Activated CD8-positive, alpha-beta memory T cell treated with anti-CD3 and anti-CD28 coated beads, Interleukin-2, amount 50 U/mL, for 48 hours (primary cell): ENCODE results near the gene ARHGEF26.

Experiments used
- DNase-seq: peaks from one replicate; pipeline ENCODE4 v3.0.0-alpha.2; 2020

The ARHGEF26 gene

DNA sequence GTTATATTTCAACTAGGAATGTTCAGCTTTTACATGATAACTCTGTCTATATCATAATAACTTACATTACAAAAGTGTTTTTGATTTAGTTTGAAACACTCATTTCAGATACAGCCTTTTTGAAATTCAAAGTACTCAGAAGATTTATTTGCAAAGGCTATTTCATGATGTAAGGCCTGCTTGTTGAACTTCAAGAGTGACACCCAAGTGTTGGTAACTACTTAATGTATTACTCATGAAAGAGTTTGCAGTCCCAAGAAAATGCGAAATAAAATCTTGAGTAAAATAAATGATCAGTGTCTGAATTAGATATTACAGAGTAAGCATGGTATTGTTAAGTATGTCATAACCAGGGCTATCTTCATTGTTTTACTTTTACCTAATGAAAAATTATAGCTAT is 35.3 kb downstream of the ARHGEF26 start:
- no peak for DNase-seq

DNA sequence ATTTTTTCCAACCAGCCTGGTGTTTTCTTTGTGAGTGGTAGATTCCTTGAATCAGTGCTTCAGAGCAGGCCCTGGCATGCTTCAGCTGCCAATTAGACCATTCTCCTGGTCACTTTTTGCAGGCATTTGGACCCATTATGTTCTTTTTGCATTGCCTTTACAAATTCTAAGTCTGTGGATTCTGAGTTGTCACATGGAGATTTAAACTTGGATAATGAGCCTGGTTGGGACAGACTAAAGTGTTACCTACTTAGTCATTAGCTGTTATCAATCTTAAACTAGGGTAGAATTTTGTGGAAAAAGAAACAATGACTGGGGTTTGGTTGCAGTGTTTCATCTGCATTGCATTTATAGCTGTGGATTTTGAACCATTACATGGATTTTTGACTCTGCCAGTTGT is 40.6 kb downstream of the ARHGEF26 start:
- no peak for DNase-seq

DNA sequence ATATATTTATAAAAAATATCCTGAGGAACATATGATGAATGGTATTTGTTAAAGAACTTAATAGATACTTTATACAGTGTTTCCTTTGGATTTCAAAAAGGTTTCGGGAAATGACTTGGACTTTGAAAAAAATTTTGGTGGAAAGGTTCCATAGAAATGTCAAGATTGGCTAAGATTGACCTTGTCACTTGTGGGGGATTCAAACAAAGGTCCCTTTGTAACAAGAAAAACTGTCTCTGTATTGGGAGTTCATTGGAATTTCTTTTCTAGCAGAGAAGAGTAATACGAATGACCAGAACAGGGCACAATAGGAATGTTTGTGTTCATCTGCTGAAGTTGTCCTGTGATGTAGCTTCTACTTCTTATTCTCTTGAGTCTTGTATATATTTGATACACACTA is 43.2 kb downstream of the ARHGEF26 start:
- DNase-seq = no peak

DNA sequence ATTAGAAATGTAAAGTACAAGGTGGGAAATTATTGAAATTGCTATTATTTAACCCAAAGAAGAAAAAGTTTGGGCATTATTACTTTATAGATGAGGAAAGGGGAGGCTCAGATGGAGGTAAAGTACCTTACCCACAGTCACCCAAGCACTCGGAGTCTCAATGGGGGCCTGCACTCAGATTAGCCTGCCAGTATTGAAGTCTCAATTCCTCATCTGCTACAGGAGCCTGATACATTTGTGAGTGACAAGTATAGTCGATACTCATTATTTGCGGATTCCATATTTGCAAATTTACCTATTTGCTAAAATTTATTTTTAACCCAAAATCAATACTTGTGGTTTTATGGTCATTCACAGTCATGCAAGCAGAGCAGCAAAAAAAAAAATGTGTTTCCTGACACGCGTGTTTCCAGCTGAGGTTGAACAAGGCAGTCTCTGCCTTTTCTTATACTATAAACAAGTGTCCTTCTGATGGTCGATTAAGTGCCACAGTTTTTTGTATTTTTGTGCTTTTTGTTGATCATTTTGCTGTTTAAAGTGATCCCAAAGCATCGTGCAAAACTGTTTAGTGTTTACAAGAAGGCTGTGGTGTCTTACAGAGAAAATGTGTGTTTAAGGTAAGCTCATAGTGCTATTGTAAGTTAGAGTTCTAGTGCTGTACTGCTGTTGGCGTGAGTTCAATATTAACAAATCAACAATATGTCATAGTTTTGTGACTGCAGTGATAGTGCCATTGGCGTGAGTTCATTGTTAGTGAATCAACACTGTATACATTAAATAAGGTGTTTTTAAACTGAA is 48.0 kb downstream of the ARHGEF26 start:
- DNase-seq = no peak

DNA sequence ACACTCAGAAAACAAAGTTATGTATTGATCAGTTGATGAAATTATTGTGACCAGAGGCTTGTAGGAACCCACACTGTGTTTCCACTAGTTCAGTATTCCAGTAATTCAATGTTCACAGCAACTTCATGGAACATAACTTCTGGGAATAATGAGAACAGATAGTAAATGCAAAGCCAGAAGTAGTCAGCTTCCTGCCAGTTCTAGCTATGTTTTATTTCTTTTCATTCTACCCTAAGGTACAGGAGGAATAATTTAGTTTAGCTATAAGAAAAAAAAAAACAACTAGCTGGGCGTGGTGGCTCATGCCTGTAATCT is 48.6 kb downstream of the ARHGEF26 start:
- DNase-seq = no peak

DNA sequence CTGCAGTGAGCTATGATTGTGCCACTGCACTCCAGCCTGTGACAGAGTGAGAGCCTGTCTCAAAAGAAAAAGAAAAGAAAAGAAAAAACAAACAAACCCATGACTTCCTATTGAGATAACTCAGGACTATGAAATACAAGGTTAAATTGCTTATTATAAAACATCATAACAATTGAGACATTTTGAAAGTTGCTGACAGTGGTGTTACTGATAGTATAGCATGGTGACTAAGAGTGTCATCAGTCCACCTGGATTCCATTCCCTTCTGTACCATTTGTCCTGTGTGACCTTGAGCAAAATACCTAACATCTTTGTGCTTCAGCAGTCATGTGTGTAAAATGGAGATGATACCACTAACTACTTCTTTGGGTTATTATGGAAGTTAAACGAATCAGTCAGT is 49.1 kb downstream of the ARHGEF26 start:
- no peak for DNase-seq

DNA sequence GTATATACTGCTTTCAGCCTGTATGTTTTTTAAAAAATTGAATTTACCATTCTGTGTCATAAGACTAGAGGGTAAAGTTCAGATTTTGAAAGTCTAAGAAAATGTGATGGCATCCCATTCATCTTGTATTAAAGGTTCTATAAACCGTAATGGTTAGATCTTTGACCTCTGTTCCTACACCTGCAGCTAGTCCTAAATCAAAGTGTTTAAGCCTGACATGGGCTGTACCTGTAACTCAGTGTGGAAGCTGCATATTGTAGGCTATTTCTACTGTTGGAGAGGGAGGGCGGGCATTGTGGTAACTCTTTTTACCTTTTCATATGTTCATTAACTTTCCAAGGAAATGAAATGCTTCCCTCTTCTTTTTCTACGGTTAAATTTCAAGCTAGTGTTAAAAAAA is 53.9 kb downstream of the ARHGEF26 start:
- DNase-seq = no peak

DNA sequence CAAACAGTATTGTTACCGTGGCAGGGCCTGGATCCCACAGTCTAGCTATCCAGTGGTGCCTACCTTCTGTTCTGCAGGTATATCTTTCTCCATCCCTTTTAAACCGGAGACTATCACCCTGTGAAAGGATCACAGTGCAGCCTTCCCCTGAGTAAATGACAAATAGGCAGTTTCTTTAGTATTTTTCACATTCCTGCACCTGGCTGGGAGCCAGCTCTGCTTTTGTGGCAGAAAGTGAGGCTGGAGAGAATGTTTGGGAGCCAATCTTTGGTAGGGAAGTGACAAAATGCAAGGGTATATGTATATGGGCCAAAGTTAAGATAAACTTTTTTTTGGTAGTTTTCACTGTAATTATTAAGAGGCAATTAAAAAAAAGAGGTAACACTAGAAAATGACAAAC is 54.8 kb downstream of the ARHGEF26 start:
- no peak for DNase-seq

DNA sequence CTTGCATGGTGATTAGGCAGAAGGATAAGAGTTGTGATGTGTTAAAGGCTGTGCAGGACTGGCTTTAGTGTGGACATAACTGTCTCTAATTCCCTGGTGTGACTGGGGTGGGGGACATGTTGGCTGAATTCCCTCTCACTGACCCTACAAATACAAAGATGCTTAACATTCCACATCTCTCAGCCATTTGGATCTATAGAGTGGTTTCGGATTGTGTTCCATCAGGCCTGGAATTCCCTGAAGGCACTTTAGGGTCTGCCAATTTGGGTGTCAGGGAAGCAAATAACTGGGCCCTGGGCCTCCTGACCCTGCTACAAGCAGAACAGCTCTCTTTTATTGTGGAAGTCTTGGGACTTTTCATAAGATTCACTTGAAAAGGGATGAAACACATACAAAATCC is 56.2 kb downstream of the ARHGEF26 start:
- no peak for DNase-seq

DNA sequence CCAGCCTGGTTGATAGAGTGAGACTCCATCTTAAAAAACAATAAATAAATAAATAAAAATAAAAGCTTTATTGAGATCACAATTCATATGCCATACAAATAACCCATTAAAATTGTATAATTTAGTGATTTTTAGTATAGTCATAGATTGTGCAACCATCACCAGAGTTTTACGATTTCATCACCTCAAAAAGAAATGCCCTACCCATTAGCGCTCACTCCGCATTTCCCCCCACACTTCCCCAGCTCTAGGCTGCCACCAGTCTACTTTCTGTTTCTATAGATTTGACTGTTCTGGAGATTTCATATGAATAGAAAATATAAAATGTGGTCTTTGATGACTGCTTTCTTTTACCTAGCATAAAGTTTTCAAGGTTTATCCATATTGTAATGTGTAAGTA is 57.0 kb downstream of the ARHGEF26 start:
- DNase-seq = no peak

DNA sequence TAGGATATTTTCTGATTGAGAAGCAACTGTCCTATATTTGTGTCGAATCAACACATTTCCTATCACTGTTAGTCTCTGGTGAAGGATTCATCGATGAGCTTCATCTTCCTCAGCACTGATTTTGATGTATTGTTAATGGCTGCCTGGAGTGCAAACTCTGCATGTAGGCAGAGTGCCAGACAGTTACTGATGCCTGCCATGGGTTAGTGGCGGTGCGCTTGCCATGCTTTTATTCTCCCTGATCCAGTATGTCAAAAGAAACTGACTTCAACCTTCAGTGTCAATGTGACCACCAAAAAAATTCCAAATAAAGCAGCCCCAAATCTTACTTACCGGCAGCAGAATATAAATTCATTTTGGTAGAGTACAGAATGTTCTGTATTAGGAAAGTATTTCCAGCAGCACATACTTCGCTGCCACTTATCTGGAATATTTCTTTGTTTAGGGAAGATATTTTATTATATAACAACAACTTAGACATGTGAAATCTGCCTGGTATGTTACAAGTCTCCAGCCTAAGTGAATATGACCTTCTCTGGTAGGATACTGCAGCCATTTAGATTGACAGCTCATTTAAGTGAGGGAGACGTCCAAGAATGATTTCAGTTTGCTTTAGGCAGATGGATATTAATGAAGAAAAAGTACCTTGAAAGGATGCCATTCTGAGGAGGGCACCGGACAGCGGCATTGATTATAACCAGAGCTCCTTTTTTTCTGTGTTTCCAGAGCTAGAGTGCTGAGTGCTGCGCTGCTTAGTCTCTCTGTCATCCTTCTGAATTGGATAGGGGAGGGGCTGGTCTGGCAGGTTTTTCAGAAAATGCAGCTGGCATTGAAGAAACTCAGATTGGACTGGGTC is 59.9 kb downstream of the ARHGEF26 start:
- DNase-seq = no peak

DNA sequence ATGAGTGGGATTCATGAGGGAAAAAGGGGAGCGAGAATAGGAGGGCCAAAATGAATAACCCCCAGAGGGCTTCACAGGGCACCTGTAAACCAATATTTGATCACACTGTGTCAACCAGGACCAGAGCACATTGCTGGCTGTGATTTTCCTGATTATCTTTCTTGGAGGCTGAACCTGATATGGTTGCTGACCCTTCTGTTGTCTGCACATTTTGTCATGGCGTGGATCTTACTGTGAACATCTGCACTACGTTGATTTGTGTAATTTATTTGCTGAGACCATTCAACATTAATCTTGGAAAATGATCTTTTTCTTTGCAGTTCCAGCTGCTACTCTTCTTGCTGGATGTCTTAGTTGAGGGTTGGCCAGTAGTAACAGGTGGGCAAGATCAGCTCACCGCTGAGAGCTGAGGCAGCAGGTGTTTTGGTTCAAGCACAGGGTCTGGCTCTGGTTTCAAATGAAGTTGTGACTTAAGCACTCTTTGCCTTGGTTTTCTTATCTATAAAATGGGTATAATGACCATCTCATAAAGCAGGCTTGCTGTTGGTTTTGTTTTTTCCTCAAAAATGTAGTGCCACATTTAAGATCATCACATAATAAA is 61.2 kb downstream of the ARHGEF26 start:
- DNase-seq = no peak

DNA sequence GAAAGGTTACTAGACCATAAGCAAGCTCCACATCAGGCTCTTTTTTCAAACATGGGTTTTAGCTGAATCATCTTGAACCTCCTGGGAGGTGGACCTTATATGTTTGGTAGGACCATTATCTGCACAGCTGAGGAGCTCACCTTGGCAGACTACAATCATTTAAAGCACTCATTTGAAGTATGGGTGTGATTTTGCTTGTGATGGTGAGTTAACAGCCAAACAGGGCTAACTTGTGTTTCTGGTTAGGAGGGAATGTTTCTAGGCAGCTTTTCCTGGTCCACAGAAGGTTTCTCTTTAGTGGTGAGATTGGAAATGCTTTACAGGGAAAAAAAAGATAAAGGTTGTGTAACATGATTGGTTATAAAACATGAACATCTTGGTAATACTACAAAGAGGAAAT is 61.8 kb downstream of the ARHGEF26 start:
- DNase-seq = no peak

DNA sequence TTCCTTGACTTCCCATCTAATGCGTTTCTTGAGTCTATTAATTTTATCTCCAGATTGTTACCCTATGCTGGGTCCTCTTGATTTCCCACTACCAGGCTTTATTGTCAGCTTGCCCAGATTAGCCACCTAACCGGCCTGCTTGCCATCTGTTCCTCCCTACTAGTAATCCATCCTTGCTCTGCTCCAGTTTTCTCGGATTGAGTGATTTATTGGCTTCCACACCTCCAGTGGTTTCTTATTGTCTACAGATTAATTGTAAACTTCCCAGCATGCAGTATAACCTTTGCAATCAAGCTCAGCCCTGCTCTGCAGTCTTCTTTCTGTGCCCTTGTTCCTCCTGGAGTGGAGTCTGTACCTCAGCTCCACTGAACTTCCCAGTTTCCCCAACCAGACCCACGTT is 63.4 kb downstream of the ARHGEF26 start:
- DNase-seq = no peak

DNA sequence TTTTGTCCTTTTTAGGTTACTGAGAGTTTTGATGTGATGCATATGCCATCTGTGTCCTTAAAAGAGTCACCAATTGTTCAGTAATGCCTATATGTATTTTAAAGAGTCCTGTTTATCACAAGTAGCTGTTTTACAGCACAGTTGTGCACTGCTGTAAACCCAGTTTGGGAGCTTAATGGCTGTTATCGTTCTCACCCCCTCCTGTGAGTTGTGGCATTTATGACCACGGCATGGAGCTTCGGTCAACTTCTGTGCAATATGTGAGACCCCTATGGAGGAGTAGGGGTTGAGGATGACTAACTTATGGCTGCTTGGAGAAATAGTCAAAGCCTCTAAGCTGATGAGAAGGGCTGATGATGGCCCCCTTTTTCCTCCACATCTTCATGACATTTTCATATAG is 67.2 kb downstream of the ARHGEF26 start:
- no peak for DNase-seq

DNA sequence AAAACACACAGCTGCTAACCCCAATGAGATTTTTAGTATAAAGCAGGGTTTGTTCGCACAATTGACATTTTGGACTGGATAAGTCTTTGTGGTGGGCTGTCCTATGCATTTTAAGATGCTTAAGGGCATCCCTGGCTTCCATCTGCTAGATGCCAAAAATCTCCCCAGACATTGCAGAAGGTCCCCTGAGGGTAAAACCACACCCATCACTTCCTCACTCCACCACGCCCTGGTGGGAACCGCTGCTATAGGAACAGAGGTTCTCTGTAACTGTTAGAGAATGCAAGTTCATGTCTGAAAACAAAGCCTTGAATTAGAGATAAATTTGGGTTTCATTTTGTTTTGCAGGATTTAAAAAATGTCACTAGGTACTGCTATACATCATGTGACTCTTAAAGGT is 67.7 kb downstream of the ARHGEF26 start:
- no peak for DNase-seq

DNA sequence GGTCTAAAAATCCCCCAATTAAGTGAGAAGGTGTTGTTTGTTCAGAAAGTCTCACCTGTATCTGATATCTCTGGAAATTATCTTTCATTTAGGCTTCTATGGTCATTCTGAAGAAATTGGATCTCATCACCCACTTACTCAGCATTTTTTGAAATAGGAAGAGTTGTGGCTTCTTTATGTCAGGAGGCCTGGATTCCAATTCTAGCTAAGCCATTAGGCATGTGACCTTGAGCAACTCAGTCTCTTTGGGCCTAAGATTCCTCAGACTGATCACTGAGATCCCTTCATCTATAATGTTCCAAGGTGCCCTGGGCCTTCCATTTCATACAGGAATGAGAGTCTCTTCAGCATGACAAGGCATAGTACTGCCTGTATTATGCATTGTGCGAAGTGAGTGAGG is 70.3 kb downstream of the ARHGEF26 start:
- DNase-seq = no peak

DNA sequence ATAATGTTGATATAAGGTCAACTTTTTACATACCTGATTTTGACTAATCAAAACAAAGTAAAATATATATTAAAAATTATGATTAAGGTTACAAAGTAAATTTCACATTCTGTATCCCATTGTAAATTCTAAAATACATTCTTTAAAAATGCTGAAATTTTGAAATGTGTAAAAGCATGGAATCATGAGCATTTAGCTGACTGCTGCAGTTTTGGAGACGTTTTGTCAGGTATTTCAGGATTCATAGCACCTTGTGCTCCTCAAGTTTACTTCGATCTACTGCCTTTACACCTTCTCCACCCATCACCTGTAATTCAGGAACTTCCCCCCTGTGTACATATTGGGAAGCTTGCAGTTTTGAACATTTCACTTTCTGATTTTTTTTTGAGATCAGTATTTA is 71.0 kb downstream of the ARHGEF26 start:
- DNase-seq = no peak

DNA sequence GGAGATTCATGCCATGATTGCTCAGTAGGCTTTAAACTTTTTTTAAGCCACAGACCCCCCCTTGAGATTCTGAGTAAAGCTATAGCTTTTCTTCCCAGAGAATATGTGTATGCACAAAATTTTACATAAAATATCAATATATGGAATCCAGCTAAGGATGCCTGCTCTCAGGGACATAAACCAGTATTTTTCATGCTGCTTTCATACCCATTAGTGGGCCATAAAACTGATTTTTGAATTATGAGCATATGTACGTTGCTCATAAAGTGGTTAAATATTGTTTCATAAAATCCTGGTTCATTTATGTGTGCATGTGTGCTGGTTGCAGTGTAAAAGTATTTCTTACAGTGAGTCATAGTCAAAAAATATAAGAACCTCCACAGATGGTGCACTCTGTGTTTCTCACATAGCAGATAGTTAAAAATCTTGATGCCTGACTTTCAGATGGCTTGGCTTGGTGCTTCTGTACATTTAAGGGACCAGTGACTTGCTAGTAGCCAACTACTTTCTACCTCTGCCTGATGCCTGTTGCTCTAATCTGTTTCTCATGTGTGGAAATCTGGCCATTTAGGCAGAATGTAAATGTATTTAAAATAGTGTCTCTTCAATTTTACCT is 71.9 kb downstream of the ARHGEF26 start:
- no peak for DNase-seq

DNA sequence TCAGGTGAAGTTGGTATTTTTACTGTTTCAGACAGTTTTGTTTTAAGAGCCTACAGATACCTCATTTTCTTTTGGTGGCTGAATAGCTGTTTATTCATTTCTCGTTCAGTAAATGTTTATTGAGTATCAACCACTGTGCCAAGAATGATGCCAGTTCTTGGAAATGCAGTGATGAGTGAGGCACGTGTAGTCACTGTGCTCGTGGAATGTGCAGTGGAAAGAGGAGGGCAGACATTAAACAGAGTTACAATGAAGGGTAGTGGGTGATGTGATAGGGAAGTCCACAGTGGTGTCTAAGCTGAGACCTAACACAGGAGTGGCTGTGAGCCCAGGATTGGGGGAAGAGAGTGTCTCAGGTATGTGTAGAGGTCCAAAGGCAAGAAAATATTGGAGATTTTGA is 73.7 kb downstream of the ARHGEF26 start:
- no peak for DNase-seq

DNA sequence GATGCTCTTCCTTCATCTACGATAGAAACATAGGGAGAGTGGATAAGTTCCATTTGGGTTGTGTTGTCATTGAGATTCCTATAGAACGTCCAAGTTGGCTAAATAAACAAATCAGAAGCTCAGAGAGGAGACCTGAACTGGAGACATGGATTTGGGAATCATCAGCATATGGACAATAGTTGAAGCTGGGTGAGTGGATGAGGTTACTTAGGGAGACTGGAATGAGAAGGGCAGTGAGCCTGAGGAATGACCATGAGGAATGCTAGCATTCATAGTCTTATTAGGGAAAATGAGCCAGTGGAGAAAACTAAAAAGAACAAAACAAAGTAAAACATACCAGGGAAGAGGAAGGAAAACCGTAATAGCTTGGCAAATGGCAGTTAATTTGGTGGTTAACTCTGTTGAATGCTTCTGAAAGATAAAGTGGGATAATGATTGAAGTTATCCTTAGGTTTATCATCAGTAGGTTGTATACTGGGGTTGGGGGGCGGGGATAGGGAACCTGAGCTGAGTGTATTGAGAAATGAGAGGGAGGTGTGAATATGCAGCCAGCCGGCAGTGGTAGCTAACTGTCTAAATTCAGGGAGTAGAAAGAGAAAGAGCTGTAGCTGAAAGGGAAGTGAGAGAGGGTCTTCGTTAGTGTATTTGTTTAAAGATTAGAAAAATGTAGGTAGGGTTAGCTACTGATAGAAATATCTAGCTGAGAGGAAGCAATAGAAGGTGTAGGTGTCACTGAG is 74.6 kb downstream of the ARHGEF26 start:
- no peak for DNase-seq

DNA sequence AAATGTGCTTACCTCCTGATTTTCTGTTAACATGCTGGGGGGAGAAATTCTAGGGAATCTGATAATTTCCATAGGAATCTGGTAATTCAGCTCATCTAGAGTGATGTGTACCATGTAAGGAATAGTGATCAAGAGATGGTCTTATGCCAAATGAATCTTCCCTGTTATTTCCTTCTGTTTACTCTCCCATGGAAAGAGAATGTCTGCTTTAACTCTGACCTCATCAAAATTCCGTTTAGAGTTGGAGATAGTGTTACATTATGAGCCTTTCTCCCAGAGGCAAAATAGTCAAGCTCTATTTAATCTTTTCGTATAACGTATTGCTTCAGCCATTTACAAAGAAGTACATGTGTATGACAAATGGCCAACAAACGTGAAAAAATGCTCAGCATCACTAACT is 76.6 kb downstream of the ARHGEF26 start:
- no peak for DNase-seq

DNA sequence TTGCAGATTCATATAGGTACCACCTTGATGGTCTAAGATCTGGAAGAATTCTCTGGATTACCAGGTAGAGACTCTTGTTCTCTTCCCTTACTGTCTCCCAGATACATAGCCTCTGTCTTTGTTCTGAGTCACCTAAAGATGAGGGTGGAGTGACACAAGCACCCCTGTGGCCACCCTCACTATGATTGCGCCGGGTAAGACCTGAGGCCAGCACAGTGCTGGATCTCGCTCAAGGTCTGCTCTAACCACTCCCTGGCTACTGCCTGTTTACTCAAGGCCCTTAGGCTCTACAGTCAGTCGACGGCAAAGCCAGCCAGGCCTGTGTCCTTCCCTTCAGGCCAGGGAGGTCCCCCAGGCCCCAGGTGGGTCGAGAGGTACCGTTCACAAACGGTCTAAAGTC is 88.3 kb downstream of the ARHGEF26 start:
- DNase-seq = no peak
